Pancreas (tissue), 10 donors: Measurements from ENCODE around the gene VPS26C. TPM values are rescaled to one million over a fixed set of nuclear protein-coding genes. Genes with fewer than 3 reads are reported as not detected.
A peak's percentile ranks its signal among the peaks of the same experiment; 100 is the strongest.

Experiments
- ATAC-seq, 4 donors: fragments of 200-7000 bp; cut with Tn5 transposase; one replicate each; pipeline versions ENCODE4 v1.8.0 to v1.9.1; 2020; ENCODE audit warnings: mild to moderate bottlenecking in 4 of 4, moderate library complexity in 4 of 4
- DNase-seq, 6 donors: peaks; one replicate each; pipeline ENCODE4 v3.0.0-alpha.2; 2020
- FAIRE-seq: peaks from 2 replicates; lab custom pipeline; 2012; peaks lifted over from hg19 to GRCh38; lab: Jason Lieb, UNC
- H3K27ac ChIP-seq, 4 donors: fragments of 200-600 bp; sonication (generic); 1 replicate in 3 of 4; 2 replicates in 1 of 4; pipeline versions ENCODE4 v1.5.0 to v1.8.0; 2020
- H3K27me3 ChIP-seq, 4 donors: fragments of 200-600 bp; one replicate each; pipeline ENCODE4 v1.8.0; 2021
- H3K36me3 ChIP-seq, 3 donors: fragments of 200-600 bp; sonication (generic) in 1 of 3; one replicate each; pipeline versions ENCODE4 v1.5.0 to v1.8.0; 2020 to 2021
- H3K4me1 ChIP-seq, 3 donors: fragments of 200-600 bp; one replicate each; pipeline ENCODE4 v1.8.0; 2021
- H3K4me3 ChIP-seq, 4 donors: fragments of 200-600 bp; sonication (generic) in 2 of 4; one replicate each; pipeline versions ENCODE4 v1.5.0 to v1.8.0; 2020 to 2021
- H3K9me3 ChIP-seq, 4 donors: fragments of 200-600 bp; one replicate each; pipeline ENCODE4 v1.8.0; 2021
- WGBS, 2 donors: extraction: QIAGEN DNeasy Blood & Tissue Kit; methylation state at CpG; one replicate each; pipeline ENCODE4 v1.1.7; 2013; 5-methylcytosine and 5-hydroxymethylcytosine counted together
- intact Hi-C, 3 donors: fragments of 100-400 bp; cut with DNase I; formaldehyde crosslinking; loops; one replicate each; pipeline versions ENCODE4 v1.11.1 to v1.14.2; 2022
- polyA plus RNA-seq, 2 donors: library from polyadenylated mRNA; stranded (reverse); fragments of 200-250 nt; gene quantifications; one replicate each; pipeline ENCODE4 v1.2.3, GENCODE V29; 2013
- total RNA-seq, 6 donors: library from RNA; stranded (reverse); fragmentation: NEBNext Ultra II Directional in 4 of 6; extraction: Animal tissue kit (Norgen Biotek cat#: 25700) in 4 of 6; gene quantifications; one replicate each; pipeline versions ENCODE4 v1.2.1 to v1.2.4, GENCODE V29; 2021 to 2023
- TF ChIP-seq, protein P1 (sequence below), 4 donors: fragments of 200-600 bp; sonication (generic) in 3 of 4; IDR thresholded peaks; one replicate each; pipeline versions ENCODE4 v1.5.0 to v1.8.0; 2021; ENCODE audit warnings: antibody characterized with exemption in 4 of 4
- donor health status: healthy with polysubstance abuse.
- donor health status: DM: no; HTN: no; CAD: no; lungs with moderate emphysema.
- donor health status: DM: no; HTN: no; CAD: no.
- donor health status: control.
- donor health status: control.
- donor health status: Bipolar disorder and iron deficiency.
- donor health status: DM: yes; HTN: yes; CAD: no.
- donor health status: DM: no; HTN: no; CAD: no.
- donor health status: DM: no; HTN: no; CAD: no.
- donor health status: DM: yes; HTN: yes; CAD: no.

VPS26C gene
- total and polyA plus RNA-seq, 8 donors = 8.5 to 29.9 (median 21.0) TPM

DNA sequence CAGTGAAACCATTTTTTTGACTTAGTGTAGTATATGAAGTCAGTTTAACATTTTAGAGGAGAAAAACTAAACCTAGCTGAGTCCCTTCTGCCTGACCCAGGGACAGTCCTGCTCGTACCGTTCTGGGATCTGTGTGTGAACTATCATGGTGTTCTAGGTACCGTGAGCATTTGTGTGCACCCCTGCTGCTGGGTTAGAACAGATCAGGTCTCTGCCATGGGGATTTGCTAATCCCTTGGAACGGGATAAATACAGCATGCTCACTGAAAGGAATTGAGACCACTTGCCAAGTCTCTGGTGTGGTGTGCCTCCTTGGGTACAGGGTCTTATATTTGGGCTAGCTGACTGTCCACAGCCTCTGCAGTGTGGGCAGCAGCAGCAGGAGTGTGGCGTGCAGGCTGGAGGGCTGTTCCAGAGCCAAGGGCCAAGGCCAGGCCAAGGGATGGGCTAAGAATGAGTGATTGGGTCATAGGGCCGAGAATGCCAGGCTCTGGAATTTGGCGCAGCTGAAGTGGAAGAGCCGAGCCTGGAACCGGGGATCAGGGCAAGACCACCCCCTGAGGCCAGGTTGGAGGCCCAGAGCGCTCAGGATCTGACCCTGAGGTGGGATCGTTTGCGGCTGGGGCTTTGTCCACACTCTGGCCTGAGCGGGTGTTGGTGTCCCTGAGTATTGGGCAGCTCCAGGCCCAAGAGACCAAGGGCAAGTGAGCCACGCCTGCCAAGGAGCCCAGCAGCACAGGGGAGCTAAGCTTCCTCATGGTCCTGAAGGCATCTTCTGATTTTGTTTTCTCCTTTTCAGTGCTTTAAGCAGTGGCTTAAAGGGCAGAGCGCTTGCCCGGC is 66.3 kb downstream of the VPS26C start:
- intact Hi-C loops = no loop called here
- no peak overlapping the region for H3K4me3 ChIP-seq
- H3K4me1 ChIP-seq = no peaks in the 10 kb centered on the region
- peaks cover 6 to 24% (median 19%) of the 10 kb centered on the region in 3 donors for H3K36me3 ChIP-seq
- FAIRE-seq (no peak), DNase-seq (no peak), ATAC-seq (peak in 1 of 4 donors; percentile 18)
- no peaks in the 10 kb centered on the region for H3K27me3 ChIP-seq
- no peak overlapping the region for H3K27ac ChIP-seq
- no peaks in the 10 kb centered on the region for H3K9me3 ChIP-seq
- TF ChIP-seq, protein P1, sequence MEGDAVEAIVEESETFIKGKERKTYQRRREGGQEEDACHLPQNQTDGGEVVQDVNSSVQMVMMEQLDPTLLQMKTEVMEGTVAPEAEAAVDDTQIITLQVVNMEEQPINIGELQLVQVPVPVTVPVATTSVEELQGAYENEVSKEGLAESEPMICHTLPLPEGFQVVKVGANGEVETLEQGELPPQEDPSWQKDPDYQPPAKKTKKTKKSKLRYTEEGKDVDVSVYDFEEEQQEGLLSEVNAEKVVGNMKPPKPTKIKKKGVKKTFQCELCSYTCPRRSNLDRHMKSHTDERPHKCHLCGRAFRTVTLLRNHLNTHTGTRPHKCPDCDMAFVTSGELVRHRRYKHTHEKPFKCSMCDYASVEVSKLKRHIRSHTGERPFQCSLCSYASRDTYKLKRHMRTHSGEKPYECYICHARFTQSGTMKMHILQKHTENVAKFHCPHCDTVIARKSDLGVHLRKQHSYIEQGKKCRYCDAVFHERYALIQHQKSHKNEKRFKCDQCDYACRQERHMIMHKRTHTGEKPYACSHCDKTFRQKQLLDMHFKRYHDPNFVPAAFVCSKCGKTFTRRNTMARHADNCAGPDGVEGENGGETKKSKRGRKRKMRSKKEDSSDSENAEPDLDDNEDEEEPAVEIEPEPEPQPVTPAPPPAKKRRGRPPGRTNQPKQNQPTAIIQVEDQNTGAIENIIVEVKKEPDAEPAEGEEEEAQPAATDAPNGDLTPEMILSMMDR (IDR thresholded peaks at IDR 0.05) = no peak
- 90 to 96% methylated on average over 16 of the region's 16 CpGs for WGBS, 2 donors

DNA sequence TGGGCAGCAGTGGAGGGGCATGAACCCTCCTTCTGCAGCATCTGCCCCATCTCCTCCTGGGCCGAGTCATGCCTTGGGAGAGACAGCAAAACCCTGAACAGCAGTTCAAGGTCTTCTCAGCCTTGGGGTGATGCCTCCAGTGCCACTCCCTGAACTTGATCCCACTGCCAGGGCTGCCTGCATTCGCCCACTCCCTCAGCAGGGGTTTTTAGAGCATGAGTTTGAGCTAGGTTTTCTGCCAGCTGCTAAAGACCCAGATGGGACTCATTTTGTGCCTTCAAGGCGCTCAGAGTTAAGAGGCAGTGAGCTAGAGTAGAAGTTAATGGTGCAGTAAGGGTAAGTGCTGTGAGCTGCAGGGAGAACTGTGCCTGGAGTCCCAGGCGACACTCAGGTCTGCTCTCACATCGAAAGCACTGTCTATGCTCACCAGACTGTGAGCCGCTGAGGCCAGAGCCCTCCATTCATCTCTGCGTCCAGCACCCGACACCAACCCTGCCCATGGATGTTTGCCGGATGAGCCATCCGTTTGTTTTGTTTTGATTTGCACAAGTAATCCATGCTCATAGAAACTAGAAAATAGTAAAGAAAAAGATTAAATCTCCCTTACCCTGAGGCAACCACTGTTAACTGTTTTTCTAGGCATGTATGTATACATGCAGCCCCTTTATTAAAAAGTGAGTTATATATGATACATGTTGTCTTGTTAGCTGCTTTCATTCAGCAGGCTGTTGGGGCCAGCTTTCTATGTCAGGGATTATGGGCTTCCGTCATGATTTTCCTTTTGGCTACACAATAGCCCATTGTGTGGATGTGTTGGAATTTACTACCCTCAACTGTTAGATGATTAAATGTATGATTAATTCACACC is 67.8 kb downstream of the VPS26C start:
- peak overlapping the region in 2 of 4 donors; percentile 40 to 53 for H3K27ac ChIP-seq
- DNase-seq (no peak), ATAC-seq (peak in 2 of 4 donors; percentile 61 to 70), FAIRE-seq (no peak)
- WGBS, 2 donors = 76 to 79% methylated on average over 11 of the region's 11 CpGs
- no peaks in the 10 kb centered on the region for H3K9me3 ChIP-seq
- no peak overlapping the region for H3K4me3 ChIP-seq
- peaks cover 6 to 24% (median 19%) of the 10 kb centered on the region in 3 donors for H3K36me3 ChIP-seq
- TF ChIP-seq, protein P1 (IDR thresholded peaks at IDR 0.05) = no peak
- H3K27me3 ChIP-seq = no peaks in the 10 kb centered on the region
- H3K4me1 ChIP-seq = no peaks in the 10 kb centered on the region
- intact Hi-C loops = no loop called here

DNA sequence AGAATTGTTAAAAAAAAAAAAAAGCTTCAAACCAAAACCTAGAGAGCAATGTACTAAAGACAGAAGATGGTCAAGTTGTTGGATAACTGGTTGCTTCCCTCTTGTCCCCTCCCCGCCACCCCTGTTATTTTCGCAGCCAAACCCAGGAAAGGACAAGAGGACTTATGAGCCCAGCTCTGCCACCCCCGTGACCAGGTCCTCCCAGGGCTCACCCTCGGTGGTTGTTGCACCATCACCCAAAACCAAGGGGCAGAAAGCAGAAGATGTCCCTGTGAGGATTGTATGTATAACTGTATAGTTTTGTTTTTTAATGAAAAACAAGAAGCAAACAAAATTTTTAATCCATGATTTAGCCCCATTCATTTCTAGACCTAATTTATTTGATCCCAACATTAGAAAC is 69.4 kb downstream of the VPS26C start:
- TF ChIP-seq, protein P1 (IDR thresholded peaks at IDR 0.05) = no peak
- FAIRE-seq = no peak
- ATAC-seq = no peak

DNA sequence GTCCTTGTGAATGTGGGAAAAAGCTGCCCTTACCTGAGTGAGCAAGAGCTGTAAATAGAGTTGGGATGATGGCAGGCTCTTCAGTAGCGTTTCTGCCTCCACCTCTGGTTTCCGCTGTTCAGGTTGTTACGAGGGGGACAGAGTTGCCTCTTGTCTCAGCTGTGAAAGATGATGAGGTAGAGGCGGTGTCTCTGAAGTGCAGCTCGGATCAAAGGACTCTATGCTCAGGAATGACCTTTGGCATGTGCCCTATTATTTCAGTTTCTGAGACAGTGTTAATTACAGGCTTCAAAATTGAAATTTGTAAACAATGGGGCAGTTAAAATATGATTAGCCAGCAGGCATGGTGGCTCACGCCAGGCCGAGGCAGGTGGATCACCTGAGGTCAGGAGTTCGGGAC is 70.3 kb downstream of the VPS26C start:
- WGBS, 2 donors = 87 to 94% methylated on average over 8 of the region's 8 CpGs
- FAIRE-seq (no peak), ATAC-seq (no peak), DNase-seq (no peak)
- no peaks in the 10 kb centered on the region for H3K4me1 ChIP-seq
- no peak overlapping the region for H3K4me3 ChIP-seq
- TF ChIP-seq, protein P1 (IDR thresholded peaks at IDR 0.05) = no peak
- peaks cover 0 to 25% (median 17%) of the 10 kb centered on the region in 3 donors for H3K36me3 ChIP-seq
- intact Hi-C loops = no loop called here
- no peak overlapping the region for H3K27ac ChIP-seq
- no peaks in the 10 kb centered on the region for H3K27me3 ChIP-seq
- H3K9me3 ChIP-seq = no peaks in the 10 kb centered on the region

More for the DNA sequence above, 69.4 kb downstream of the VPS26C start:
- peaks cover 3 to 24% (median 22%) of the 10 kb centered on the region in 3 donors for H3K36me3 ChIP-seq
- no peaks in the 10 kb centered on the region for H3K27me3 ChIP-seq
- WGBS, 2 donors = 95 to 96% methylated on average over 4 of the region's 4 CpGs
- H3K27ac ChIP-seq = no peak overlapping the region
- intact Hi-C loops = no loop called here
- no peaks in the 10 kb centered on the region for H3K9me3 ChIP-seq
- H3K4me1 ChIP-seq = no peaks in the 10 kb centered on the region
- H3K4me3 ChIP-seq = no peak overlapping the region
- DNase-seq = no peak
